ENCODE measurements around the gene ABLIM3.

- TF ChIP-seq TCF7L2 (IDR thresholded peaks at IDR 0.05; ENCODE audit: low read depth, low read length), result no peak
- TF ChIP-seq CTCF (IDR thresholded peaks at IDR 0.05), result no peak
- TF ChIP-seq REST (IDR thresholded peaks at IDR 0.05; ENCODE audit: insufficient read depth in 1 of 2, low read depth in 2 of 2, low read length in 1 of 2), result no peak
These were observed 74.3 kb downstream of the ABLIM3 start for GRCh38 chr5:149215478-149216090.

Measured in Panc1 (cell line).